Activated CD8-positive, alpha-beta memory T cell treated with anti-CD3 and anti-CD28 coated beads, Interleukin-2, amount 50 U/mL, for 4 hours (primary cell): ENCODE measurements around the gene SGSH.
"Not testable (repeated sequence)": the region's sequence is repeated elsewhere in the genome, so short reads cannot be mapped to it uniquely, and the experiment has no call there.

Source experiments
- DNase-seq: peaks from one replicate; pipeline ENCODE4 v3.0.0-alpha.2; 2020

The SGSH gene

DNA sequence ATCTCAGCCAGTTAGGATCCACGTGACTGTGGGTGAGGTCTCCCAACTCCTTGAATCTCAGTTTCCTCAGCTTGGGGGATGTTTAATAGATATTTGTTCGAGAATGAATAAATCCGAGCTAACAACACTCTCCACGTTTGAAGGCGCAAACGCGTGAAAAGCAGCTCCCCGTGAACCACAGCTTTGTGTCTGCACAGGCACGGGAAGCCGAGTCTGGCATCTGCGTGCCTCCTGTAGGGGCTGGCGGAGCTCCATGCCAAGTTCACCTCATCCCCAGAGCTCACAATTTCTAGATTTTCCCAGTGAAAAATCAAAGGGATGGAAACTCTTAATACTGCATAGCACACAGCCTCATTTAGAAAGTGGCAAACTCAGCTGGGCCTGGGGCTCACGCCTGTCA is 14.3 kb downstream of the SGSH start:
- no peak for DNase-seq

DNA sequence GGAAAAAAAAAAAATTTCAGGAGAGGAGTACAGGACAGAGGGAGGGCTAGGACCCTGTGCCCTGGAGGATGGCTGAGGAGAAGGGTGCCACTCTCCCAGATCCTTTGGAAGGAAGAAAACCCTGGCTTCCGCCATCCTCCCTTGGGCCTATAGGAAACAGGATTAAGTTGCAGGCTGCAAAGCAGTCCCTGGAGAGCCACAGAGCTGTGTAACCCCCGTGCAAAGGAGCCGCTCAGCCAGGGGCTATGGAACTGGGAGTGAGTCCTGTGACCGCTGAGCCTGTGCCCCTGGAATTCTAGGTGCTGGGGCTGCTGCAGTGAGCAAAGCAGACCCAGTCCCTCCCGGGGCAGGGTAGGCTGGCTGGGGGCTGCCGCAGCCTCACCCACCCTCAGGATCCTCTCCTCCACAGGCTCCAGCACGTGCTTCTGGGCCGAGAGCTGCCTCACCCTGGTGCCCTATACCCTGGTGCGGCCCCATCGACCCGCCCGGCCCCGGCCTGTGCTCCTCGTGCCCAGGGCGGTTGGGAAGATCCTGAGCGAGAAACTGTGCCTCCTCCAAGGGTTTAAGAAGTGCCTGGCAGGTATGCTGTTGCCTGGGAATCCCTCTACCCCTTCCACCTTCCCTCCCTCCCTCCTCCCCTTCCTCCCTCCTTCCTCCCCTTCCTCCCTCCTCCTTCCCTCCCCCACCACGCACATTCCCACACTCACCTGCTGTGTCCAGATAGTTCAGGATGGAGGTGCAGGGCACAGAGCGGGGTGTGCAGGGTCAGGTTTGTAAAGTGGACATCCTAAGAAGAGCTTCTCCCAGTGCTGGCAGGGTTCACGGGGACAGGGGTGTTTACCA is 15.3 kb downstream of the SGSH start:
- no peak for DNase-seq

DNA sequence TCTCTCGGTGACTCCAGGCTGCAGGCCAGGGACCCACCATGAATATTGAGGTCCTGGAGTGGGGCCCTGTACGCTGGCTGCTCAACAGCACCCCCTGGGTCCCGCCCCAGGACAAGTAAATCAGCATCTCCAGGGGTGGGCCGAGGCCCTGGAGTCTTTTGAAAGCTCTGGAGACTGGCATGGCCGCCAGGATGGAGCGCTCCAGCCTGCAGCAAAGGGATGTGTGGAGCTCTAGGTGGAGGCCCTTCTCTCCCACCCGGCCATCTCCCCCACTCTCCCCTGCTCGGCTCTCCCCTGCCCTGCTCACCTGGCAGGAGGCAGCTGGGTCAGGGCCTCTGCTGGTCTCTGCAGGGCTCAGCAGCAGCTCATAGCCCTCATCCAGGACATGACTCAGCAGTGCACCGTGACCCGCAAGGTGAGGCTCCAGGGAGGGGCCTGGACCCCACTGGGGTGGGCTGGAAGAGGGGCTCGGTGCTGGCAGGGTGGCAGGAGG is 16.6 kb downstream of the SGSH start:
- no peak for DNase-seq

DNA sequence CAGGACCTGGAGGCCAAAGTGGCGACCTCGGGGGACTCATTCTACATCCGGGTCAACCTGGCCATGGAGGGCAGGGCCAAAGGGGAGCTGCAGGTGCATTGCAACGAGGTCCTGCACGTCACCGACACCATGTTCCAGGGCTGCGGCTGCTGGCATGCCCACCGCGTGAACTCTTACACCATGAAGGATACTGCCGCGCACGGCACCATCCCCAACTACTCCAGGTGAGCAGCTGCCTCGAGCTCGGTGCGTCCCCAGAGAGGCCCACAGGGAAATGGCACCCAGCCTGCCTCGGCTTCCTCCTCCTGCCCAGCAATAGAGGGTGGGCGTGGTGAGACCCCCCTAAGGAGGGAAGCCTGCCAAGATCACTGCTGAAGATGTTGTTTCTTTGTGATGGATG is 17.9 kb downstream of the SGSH start:
- no peak for DNase-seq

DNA sequence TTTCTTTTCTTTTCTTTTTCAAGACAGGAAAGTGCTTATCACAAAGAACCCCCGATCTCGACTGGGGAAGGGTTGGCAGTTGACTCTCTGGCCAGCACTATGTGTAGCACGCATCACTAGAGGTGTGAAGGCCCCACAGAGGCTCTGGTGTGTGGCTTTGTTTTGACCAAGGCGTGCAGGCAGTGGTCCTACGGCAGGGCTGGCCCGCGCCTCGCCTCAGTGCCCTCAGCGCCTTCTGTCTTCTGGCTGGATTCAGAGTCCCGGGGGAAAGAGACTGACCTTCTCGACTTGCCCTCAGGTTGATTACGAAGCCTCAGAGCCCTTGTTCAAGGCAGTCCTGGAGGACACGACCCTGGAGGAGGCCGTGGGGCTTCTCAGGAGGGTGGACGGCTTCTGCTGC is 18.7 kb downstream of the SGSH start:
- no peak for DNase-seq

DNA sequence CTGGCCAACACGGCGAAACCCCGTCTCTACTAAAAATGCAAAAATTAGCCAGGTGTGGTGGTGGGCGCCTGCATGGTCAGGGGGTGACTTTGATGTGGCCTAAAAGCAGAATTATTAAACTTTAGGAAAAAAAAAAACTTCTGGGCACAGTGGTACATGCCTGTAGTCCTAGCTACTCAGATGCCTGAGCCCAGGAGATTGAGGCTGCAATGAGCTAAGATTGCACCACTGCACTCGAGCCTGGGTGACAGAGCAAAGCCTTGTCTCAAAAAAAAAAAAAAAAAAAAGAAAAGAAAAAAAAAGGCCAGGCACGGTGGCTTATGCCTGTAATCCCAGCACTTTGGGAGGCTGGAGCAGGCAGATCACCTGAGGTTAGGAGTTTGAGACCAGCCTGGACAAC is 20.8 kb downstream of the SGSH start:
- DNase-seq, result not testable (repeated sequence)

DNA sequence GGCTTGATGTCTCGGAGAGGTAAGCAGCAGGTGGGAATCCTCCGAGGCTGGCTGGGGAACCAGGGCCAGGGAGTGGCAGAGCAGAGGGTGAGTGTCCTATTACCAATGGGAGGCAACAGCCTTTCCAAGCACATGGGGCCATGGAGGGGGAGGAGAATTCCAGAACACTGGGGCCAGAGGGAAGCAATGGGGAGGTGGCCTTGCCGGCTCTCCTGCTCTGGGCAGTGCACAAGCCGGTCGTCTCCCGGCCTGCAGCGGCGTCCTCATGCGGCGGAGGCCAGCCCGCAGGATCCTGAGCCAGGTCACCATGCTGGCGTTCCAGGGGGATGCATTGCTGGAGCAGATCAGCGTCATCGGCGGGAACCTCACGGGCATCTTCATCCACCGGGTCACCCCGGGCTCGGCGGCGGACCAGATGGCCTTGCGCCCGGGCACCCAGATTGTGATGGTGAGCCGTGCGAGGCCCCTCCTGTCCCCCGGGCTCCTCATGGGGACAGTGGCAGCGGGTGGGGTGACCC is 21.9 kb downstream of the SGSH start:
- no peak for DNase-seq

DNA sequence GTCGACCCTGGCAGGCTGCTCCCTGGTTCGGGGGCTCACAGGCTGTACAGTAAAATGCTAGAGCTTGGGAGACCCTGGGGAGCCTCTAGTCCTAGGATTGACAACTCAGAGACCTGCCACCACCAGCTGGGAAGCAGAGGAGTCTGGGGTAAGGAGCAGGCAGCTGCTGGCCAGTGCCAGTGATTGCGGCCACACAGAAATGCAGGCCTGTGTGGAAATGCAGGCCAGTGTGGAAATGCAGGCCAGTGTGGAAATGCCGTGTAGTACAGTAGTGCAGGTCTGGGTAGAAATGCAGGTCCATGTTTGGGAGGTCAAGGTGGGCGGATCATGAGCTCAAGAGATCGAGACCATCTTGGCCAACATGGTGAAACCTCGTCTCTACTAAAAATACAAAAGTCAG is 23.5 kb downstream of the SGSH start:
- no peak for DNase-seq

DNA sequence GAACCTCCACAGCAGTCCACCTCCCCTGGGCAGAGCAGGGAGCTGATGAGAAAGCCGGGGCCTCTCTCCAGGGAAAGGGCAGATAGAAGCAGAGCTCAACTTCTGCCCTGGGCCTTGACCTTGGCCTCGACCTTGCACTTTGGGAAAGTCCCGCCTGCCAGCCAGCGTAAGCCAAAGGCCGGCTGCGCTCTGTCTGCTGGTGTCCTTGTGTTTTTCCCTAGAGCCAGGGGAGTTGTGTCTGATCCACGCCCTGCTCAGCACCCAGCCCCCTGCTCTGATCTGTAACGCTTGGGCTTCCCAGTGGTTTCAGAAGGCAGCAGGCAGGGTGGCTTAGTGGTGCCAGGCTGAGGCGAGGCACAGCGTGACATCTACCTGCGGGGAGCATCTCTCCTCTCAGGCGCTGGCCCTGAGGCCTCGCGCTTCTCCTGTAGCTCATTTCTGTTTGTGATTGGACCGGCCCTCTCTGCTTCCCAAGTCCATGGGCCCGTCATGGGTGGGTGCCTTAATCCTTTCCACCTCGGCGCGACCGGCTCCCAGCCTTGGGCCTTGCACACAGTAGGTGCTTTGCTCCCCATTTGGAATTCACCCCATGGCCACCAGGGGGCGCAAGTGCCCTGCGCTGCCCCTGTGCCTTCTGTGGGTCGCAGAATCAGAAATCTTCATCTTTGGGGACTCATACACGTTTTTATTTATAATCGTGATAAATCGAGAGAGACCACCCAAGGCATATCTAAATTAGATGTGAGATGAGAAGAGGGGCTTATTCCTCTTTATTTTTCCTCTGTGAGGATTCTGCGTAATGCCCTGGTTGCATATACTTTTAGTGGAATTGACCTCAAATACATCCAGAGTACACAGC is 24.2 kb downstream of the SGSH start:
- DNase-seq, result peak; percentile 68

DNA sequence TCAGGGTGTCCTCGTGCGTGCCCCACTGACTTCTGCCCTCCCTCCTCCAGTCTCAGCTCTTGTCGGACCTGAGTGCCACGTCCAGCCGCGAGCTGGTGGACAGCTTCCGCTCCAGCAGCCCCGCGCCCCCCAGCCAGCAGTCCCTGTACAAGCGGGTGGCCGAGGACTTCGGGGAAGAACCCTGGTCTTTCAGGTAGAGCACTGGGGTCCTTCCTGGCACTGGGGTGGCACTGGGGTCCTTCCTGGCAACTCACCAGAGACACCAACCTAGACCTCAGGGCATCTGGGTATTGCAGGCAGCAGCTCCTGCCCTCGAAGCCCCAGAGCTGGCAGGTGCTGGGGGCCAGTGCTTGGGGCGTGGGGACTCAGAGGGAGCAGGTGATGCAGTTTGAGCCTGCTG is 25.0 kb downstream of the SGSH start:
- DNase-seq, result no peak

DNA sequence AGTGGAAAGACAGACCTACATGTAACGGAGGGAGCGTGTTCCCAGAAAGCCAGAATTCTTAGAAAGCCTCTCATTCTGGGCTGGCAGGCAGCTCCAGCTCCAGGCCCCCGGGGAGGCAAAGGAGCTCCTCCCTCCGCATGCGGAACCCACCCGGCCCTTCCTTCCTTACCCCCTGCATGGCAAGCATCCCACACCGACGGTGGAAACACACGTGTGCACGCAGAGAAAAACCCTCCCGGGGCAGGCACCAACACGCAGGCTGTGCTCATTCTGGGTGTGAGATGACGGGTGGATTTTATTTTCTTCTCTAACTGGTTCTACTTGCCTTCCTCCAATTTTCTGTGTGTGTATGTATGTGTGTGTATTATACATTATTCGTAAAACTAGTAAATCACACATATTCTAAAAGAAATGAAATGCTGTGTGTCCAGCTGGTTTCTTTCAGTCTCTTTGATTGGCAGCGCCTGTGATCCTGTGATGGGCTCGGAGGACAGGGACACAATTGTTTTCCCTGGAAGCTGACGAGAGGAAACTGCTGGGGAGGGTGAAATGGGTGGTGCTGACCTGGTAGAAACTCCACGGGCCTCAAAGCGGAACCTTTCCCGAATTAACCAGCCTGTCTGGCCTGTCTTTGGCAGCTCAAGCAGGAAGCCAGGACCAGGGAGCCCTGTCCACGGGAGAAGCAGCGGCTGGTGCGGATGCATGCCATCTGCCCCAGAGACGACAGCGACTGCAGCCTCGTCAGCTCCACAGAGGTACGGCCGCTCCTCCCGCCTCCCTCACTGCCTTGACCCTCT is 28.1 kb downstream of the SGSH start:
- no peak for DNase-seq

DNA sequence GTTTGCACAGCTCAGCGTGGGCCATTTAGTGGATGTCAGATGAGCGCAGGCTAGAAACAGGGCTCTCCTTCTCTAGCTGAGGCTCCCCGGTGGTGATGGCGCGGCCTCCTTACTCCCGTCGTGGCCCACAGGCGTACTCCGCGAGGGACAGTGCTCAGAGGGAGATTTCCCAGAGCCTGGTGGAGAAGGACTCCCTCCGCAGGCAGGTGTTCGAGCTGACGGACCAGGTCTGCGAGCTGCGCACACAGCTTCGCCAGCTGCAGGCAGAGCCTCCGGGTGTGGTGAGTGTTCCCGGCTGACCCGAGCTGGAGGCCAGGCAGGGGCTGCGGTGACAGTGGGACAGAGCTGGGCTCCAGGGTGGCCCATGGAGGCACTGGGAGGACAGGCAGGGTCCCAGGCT is 28.9 kb downstream of the SGSH start:
- no peak for DNase-seq

DNA sequence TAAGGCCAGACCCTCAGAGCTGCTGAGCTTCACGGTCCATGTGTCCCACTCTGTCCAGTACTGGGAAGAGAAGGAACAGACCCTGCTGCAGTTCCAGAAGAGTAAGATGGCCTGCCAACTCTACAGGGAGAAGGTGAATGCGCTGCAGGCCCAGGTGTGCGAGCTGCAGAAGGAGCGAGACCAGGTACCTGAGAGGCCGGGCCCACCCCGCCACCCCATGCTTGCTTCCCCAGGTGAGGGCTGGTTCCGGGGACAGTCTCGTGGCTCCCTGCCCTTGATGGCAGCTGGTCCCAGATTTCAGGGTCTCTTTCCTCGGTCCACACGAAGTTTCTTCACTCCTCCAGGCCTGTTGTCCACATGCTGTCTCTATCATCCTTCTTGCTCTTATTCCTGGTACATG is 29.4 kb downstream of the SGSH start:
- DNase-seq, result no peak

DNA sequence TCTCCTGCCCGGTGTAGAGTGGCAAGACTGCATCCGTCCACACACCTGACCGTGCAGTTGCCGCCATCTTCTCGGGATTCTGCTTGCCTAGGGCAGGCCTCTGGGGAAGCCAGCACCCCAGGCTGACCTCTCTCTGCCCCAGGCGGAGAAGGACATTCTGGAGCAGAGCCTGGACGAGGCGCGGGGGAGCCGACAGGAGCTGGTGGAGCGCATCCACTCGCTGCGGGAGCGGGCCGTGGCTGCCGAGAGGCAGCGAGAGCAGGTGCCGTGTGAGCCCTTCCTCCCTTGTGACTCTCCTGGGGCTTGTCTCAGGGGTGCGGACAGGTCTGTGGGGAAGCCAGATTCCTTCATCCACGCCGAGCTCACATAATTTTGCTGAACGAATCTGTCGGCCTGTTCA is 30.5 kb downstream of the SGSH start:
- no peak for DNase-seq

DNA sequence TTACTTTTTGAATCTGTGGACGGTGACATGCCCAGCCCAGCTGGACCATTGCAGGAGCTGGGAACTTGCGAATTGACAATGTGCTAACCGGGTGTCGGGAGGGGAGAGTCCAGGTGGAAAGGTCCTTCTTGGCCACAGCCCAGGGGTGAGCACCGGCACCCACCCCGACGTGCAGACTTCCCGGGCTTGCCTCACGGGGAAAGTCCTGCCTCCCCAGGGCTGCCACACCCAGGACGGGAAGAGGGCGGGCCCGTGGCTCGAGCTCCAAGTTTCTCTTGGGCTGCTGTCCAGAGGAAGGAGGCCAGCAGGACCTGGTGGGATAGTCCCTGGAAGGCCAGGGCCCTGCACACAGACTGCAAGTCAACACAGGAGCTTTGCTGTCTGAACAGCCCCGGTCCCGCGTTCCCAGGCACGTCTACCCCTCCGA is 32.6 kb downstream of the SGSH start:
- no peak for DNase-seq

DNA sequence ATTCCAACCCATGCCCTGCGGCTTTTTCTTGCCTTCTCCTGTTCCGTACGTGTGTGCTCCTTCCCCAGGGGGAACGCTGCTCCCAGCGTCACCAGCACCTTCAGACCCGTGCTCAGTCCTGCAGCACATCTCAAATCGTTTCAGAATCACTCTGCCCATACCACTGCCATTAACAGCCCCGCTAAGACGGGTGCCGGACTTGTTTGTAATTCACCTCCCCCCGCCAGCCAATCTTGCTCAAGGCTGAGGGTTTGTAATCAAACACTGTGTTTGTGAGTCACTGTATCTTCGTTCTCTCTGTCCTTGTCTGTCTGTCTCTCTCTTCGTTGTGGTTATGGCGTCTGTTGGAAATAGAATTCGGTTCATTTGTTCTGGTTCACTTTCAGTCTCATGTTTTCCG is 33.0 kb downstream of the SGSH start:
- DNase-seq, result no peak

DNA sequence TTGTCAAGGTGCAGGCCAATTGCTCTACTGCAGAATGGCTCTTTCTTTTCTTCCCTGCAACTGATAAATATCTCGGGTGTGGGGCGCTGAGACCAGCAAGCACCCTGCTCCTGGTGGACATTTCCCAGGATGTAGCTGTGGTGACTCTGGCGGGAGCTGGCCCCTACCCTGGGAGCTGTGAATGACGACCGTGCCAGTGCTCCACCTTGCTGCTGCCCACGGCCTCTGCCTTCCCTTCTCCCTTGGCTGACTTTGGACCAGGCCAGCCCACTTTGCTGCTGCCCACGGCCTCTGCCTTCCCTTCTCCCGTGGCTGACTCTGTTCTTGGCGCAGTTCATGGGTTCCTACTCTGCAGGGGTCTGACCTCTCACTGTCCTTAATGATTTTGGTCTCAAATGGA is 34.2 kb downstream of the SGSH start:
- no peak for DNase-seq

DNA sequence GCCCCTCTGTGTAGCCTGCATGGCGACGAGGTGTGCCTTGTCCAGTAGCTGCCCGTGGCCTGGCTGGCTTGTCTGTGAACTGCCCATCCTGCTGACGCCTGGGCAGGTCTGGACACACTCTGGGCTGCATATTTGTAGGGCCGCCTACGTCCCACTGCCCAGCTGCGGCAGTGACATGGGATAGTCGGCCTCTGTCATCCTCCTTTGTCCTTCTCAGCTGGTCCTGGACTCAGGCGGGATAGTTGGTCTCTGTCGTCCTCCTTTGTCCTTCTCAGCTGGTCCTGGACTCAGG is 35.8 kb downstream of the SGSH start:
- no peak for DNase-seq

DNA sequence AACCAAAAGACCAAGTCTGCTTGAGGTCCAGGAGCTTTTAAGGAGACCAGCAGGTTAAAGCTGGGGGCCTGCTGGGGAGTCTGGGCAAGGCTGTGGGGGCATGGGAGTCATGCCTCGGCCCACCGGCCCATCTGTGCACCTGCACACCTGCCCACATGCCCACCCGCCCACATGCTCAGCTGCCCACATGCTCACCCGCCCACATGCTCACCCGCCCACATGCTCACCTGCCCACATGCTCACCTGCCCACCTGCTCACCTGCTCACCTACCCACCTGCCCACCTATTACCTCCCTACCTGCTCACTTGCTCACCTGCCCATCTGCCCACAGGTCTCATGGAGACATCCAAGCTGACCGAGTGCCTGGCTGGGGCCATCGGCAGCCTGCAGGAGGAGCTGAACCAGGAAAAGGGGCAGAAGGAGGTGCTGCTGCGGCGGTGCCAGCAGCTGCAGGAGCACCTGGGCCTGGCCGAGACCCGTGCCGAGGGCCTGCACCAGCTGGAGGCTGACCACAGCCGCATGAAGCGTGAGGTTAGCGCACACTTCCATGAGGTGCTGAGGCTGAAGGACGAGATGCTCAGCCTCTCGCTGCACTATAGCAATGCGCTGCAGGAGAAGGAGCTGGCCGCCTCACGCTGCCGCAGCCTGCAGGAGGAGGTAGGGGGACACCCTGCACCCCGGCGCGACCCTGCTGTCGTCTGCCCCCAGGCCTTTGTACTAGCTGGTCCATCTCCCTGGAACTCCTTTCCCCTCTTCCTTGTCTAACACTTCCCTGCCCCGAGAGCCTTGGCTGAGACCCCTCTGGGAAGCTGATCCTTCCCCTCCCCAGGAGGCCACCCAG is 36.3 kb downstream of the SGSH start:
- DNase-seq, result no peak

DNA sequence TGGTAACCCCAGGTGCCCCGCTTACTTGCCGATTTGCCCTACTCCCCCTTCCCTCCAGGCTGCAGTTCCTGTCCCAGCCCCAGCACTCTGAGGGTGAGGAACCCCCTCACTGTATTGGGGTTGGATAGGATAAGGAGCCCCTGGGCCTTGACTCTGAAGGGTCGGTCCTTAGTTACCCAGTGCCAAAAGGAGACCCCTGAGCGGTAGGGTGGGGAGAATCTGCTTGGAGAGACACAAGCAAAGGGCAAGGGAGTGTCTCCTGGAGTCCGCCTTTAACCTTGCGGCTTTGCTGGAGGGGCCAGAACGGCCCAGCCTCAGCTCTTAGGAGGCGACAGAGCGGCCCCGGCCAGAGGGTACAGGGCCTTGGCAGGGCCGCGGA is 37.3 kb downstream of the SGSH start:
- no peak for DNase-seq

DNA sequence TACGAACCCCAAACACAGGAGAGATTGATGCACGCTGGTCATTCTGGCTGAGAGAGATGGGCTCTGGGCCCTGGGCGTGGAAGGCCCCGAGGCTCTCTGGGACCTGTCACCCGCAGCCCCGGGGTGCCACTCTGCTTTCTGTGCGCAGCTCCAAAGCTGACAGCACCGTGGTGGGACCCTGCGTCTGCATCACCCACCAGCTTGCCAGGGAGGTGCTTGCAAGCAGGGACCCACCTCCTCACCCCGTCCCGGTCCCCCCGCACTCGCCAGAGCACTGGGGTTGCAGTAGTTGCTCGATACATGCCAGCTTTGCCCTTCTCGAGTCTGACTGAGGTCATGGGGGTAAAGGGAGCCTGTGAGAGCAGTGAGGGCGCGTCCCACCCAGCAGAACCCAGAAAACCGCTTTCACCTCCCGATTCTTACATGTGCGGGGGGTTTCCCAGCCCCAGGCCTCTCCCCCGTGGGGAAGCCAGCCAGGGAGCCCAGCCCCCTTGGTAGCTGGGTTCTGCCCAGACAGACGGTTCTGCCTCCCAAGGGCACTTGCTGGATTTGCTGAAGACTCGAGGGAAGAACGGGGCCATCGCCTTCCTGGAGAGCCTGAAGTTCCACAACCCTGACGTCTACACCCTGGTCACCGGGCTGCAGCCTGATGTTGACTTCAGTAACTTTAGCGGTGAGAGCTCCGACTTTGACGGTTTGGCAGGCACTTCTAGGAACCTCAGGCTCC is 37.9 kb downstream of the SGSH start:
- DNase-seq, result no peak

DNA sequence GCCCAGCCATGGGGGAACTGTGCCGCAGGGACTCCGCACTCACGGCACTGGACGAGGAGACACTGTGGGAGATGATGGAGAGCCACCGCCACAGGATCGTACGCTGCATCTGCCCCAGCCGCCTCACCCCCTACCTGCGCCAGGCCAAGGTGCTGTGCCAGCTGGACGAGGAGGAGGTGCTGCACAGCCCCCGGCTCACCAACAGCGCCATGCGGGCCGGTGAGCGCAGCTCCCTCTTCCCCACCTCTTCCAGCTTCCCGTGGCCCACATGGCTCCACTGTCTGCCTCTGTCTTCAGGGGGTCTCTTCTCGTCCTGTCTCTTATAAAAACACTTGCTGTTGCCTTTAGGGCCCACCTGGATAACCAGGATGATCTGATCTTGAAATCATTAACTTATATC is 38.7 kb downstream of the SGSH start:
- no peak for DNase-seq
